GM19455 (cell line): ENCODE results near the gene ANKRD13C.

ENCODE experiments used
- ATAC-seq: cut with Tn5 transposase; IDR thresholded peaks from one replicate; pipeline ENCODE4 v1.9.1; 2021; ENCODE audit not compliant: unreplicated experiment

ANKRD13C gene

GRCh38 chr1:70311369-70311768 lies 43.2 kb downstream of the ANKRD13C start:
- no peak for ATAC-seq

- no peak for ATAC-seq
Measured at GRCh38 chr1:70299472-70299871, 55.0 kb downstream of the ANKRD13C start.

GRCh38 chr1:70295749-70296148 lies 58.8 kb downstream of the ANKRD13C start:
- ATAC-seq = no peak

DNA sequence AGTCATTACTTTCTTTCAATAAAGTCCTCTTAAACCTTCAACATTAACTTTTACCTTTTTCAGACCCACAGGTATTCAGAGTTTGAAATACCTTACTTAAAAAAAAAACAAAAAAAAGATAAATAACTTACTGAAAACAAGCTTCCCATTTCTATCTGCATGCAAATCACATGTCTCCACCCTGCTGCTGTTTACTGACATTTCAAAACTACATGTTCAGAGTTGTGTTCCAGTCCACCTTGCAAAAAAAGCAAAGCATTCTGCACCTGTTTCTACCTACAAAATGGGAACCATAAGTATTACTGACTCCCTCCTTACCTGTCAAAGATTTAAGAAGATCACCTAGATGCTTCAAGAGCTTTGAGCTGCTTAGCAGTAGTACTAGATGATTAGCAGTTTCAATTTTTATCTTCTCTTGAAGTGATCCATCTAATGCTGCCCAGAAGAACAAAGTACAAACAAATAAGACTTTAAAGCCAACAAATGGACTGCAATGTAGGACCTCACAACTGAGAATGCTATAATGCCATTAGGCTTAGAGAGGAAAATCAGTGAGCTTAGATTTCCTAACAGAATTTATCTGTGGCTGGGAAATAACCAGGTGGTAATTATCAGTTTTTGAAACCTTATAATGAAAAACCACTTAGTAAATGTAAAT lies 61.2 kb downstream of the ANKRD13C start:
- no peak for ATAC-seq

DNA sequence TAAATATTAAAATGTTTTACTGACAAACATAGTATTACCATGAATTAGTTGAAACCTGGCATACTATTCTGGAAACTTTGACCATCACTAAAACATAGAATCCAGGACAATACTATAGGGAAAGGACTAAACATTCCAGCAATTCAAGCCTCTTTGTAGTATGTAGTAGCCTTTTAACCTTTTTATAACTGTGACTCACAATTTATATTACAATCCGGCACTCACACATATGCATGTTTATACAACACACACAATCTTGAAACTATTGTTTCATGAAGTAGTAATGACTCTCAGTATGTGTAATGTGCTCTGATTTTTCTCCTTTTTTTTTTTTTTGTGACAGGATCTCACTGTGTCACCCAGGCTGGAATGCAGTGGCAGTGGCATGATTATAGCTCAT lies 64.3 kb downstream of the ANKRD13C start:
- ATAC-seq = no peak

DNA sequence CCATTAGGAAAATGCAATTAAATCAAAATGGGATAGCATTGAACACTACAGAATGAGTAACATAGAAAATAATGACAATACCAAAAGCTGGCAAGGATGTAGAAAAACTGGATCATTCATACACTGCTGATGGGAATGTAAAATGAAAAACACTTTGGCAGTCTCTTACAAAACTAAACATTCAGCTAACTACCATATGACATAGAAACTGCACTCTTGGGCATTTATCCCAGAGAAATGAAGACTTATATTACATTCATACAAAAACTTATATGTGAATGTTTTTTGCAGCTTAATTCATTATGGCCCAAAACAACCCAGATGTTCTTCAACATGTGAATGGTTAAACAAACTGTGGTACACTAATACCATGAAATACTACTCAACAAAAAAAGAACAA lies 66.4 kb downstream of the ANKRD13C start:
- ATAC-seq = no peak

DNA sequence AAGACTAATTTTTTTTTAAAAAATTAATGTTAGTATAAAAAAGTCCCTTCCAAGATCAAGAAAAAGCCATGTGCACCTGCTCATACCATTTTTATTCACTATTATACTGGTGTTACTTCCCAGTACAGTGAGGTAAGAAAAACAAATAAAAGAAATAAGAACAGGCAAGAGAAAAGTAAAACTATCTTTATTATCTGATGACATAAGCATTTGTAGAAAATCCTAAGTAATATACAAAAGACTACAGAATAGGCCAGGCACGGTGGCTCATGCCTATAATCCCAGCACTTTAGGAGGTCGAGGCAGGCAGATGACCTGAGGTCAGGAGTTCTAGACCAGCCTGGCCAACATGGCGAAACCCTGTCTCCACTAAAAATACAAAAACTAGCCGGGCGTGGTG lies 68.1 kb downstream of the ANKRD13C start:
- no peak for ATAC-seq

GRCh38 chr1:70284366-70284765 lies 70.2 kb downstream of the ANKRD13C start:
- no peak for ATAC-seq

- ATAC-seq = no peak
Measured at GRCh38 chr1:70278710-70279109, 75.8 kb downstream of the ANKRD13C start.

DNA sequence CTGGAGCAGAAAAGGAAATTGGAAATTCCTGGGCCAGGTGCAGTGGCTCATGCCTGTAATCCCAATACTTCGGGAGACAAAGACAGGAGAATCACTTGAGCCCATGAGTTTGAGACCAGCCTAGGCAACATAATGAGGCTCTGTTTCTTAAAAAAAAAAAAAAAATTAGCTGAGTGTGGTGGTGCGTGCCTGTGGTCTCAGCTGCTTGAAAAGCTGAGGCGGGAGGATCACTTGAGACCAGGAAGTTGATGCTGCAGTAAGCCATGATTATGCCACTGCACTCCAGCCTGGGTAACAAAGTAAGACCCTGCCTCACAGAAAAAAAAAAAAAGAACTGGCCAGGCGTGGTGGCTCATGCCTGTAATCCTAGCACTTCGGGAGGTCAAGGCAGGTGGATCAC lies 76.6 kb downstream of the ANKRD13C start:
- no peak for ATAC-seq

DNA sequence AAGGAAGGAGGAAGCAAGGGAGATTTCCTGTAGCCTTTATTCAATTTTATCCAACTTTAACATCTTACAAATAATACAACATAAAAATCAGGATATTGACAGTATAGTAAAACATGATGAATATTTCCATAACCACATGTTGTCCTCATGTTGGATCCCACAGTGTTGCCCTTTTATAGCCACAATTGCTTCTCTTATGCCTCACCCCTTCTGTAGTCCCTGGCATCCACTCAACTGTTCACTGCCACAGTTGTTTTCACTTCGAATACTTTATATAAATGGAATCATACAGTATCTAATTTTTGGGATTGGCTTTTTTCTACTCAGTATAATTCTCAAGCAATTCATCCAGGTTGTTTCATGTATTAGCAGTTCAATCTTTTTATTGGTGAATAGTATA lies 88.6 kb downstream of the ANKRD13C start:
- ATAC-seq = no peak

GRCh38 chr1:70264839-70265238 lies 89.7 kb downstream of the ANKRD13C start:
- no peak for ATAC-seq

GRCh38 chr1:70256664-70257063 lies 97.9 kb downstream of the ANKRD13C start:
- no peak for ATAC-seq

- ATAC-seq = no peak
Measured at GRCh38 chr1:70248729-70249128, 105.8 kb downstream of the ANKRD13C start.

GRCh38 chr1:70247768-70248167 lies 106.8 kb downstream of the ANKRD13C start:
- no peak for ATAC-seq

- no peak for ATAC-seq
Measured at GRCh38 chr1:70247122-70247521, 107.4 kb downstream of the ANKRD13C start.

DNA sequence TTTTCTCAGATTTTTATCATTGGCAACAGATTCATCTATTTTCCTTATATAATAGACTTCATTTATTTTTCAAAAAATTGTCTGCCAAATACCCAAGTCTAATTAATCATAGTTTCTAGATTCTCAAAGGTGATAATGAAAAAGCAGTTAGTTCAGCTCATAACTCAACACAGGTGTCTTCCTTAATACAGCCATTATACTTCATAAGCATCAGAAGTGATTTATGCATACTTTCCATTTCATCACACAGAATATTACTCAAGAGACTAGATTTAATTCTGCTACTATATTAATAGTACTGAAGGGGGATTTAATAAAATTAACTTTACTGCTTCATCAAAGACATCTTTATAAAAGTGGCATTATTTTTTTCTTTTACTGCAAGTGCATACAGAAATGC lies 114.6 kb downstream of the ANKRD13C start:
- no peak for ATAC-seq

GRCh38 chr1:70234733-70235132 lies 119.8 kb downstream of the ANKRD13C start:
- ATAC-seq = no peak

DNA sequence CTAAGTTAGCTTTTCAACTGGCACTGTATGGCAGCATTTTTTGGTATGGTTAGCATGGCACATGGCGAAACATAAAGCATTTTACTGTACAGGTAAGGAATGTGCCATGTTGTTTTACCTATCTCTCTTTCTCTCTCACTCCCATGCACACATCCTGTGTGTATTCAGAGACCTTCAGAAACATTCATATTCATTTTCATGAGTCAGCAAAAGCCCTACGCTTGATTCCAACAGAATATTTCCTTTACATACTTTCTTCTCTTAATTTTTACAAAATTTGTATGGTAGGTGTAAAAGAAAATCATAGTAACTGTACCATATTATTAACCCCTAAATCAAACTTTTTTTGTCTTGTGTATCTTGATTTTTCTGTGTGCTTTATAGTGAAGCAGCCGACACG lies 123.0 kb downstream of the ANKRD13C start:
- no peak for ATAC-seq

DNA sequence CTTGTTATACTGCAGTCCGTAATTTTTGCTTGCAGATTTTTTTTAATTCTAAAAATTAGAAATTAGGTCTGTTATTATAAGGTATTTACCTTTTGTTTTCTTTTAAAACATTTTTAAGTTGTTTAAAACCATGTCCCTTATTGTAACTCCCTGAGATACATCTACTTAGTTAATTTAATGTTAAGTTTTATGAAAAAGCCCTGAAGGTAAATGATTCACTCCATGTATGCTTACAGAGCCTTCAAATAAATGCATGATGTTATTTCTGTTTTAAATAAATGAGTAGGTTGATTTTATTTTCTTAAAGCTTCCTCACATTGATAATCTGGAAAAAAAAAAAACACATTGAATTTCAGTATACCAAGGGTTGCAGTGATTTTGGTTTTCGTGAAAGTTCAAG lies 125.9 kb downstream of the ANKRD13C start:
- ATAC-seq = no peak

GRCh38 chr1:70227439-70227838 lies 127.1 kb downstream of the ANKRD13C start:
- ATAC-seq = no peak

DNA sequence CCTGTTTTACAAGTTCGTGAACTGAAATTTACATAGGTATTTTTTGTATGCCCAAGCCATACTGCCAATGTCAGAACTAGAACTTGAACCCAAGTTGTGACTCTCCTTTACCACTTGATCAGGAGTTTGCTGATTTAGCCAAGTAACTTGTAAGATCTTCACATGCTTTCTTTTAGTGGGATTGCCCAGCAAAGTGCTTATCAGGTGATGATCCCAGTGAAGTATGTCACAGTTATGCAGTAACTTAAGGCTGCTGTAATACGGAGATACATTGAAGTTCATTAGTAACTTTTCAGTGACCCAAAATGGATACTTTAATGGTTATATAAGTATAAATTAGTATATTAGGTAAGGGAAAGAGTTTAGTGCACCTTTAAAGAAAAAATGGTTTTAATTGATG lies 129.6 kb downstream of the ANKRD13C start:
- ATAC-seq = no peak

DNA sequence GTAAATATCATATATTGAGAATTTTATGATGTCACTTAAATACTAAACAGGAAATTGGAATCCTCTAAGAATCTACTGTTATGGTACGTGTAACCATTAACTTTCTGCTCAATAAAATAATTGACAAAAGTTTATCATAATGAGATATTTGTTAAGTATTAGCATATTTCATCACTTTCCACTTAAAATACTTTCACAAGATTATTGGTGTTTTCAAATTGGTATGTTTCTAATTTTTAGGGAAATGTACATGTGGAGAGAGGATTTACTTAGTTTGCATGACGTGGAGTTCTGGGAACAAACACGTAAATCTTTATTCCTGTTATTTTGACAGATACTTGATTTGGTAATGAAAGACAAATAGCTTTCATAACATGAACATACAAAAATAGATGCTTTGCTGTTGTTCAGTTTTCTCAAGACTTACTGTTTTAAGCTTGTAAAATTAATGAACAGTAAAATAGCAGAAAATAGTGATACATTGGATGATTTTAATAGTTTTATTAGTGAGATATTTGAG lies 131.7 kb downstream of the ANKRD13C start:
- no peak for ATAC-seq
